CD1c-positive myeloid dendritic cell (primary cell): ENCODE results near the gene TUBB3.

Source experiments
- DNase-seq: peaks from one replicate; pipeline ENCODE4 v3.0.0-alpha.2; 2016; ENCODE audit errors: extremely low spot score

Gene TUBB3

DNA sequence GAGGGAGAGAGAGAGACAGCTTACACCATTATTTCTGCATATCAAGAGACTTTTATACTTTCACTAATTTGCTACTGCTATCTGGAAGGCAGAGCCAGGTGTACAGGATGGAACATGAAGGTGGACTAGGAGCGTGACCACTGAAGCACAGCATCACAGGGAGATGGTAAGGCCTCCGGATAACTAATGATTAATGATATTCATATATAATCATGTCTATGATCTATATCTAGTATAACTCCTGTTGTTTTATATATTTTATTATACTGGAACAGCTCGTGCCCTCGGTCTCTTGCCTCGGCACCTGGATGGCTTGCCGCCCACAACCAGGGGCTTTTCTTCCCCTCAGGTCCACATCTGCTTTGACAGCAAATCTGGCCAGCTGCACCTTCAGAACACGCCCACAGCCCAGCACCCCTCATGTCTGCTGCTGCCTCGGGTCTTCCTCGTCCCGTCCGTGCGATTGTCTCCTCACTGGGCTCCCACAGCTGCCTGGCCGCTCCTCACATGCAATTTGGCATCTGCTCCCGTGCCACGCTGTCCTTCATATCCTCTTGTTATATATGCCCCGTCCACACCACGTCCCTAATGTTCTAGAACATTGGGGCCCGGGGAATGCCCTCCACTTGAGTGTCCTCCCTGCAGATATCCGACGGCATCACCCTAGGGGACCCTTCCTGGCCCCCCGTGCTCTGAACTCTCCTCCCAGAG is 15.2 kb downstream of the TUBB3 start:
- DNase-seq = no peak

GRCh38 chr16:89944773-89945172 is 21.6 kb downstream of the TUBB3 start:
- DNase-seq = peak; percentile 52

DNA sequence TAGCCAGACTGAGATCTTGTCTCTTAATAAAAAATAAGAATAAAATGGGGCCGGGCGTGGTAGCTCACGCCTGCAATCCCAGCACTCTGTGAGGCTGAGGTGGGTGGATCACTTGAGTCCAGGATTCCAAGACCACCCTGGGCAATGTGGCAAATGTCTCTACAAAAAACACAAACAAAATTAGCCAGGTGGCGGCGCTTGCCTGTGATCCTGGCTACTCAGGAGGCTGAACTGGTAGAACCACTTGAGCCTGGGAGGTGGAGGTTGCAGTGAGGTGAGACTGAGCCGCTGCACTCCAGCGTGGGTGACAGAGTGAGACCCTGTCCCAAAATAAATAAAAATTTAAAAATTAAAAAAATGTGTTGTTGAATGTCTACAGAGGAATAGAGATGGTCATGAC is 22.5 kb downstream of the TUBB3 start:
- no peak for DNase-seq

GRCh38 chr16:89946515-89946914 is 23.4 kb downstream of the TUBB3 start:
- DNase-seq = no peak

GRCh38 chr16:89949121-89949742 is 26.1 kb downstream of the TUBB3 start:
- DNase-seq = no peak

DNA sequence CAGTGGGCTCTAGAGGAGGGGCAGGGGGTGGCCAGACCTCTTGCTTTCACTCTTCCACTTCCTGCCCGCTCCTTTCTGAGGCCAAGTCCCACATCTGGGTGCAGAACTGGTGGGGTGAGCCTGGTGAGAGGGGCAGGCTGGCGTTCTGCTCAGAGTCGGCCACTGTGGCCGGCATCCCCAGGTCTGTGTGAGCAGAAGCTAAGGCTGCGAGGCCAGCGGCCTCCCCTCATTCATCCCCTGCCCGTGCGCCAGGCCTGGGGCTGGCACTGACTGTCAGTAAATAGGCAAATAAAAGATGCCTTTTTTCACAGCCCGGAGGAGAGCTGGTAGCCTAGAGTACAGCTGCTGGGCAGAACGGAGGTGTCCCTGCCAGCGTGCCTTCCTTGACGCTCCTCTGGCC is 26.6 kb downstream of the TUBB3 start:
- DNase-seq = no peak

DNA sequence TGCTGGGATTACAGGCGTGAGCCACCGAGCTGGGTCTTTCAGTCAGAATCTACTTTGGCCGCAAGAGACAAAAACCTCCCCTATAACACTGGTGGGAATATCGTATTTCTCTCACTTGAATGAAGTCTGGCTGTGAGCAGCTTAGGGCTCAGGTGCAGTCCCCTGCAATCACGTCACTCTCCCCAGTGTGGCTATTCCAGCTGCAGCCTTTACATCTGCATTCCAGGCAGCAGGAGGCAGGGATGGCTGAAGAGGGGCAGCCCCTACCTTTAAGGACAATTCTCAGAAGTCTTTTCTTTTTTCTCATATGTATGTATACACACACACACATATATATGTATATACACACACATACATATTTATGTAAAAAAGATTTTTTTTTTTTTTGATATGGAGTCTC is 28.4 kb downstream of the TUBB3 start:
- DNase-seq = no peak

GRCh38 chr16:89952049-89952448 is 28.9 kb downstream of the TUBB3 start:
- DNase-seq = no peak

DNA sequence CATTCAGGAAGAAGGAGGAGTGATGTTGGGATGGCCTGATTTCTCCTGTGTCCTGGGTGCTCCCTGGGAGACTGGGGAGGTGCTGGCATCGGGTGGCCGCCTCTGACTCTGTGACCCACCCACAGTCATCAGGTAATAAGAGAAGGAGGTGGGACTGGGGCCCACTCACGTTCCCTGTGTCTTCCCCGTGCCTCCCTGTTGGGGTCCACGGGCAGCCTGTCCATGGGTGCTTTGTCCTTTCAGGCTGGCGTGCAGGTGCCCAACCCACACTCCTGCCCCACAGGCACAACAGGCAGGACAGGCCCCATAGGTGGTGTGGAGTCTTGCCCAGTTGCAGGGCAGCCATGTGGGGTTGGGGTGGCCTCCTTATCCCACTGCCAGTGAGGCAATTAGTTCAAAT is 29.4 kb downstream of the TUBB3 start:
- no peak for DNase-seq

- DNase-seq = no peak
These were observed 30.7 kb downstream of the TUBB3 start for GRCh38 chr16:89953671-89954406.

- DNase-seq = no peak
These were observed 31.3 kb downstream of the TUBB3 start for GRCh38 chr16:89954462-89954861.

DNA sequence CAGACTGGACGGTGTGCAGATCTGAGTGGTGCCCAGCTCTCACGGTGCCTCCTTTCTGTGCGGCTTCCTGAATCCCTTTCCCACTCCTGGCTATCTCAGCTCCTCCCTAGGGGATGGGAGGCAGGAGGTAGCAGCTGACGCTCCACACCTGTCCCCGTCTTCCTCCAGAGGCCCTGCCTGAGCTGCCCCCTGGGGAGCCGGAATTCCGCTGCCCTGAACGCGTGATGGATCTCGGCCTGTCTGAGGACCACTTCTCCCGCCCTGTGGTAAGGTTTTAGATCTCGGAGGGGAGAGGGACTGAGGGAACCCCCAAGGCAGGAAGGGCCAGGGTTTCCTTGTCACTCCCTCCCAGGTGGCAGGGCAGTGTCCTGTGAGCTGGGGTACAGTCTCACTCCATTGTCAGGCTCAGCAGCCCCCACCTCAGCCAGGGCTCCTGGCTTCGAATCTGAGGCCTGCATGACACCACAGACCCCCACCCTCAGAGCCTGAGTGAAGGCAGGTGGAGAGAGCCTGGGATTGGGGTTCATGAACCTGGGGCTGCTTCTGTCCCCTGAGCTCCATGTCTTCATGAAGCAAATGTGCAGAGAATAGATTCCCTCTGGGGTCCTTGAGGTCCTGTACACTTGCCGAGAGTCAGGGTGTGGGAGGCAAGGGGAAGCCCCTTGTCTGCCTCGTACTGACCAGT is 32.0 kb downstream of the TUBB3 start:
- DNase-seq = no peak

- DNase-seq = peak; percentile 81
These were observed 33.5 kb downstream of the TUBB3 start for GRCh38 chr16:89956505-89957215.

DNA sequence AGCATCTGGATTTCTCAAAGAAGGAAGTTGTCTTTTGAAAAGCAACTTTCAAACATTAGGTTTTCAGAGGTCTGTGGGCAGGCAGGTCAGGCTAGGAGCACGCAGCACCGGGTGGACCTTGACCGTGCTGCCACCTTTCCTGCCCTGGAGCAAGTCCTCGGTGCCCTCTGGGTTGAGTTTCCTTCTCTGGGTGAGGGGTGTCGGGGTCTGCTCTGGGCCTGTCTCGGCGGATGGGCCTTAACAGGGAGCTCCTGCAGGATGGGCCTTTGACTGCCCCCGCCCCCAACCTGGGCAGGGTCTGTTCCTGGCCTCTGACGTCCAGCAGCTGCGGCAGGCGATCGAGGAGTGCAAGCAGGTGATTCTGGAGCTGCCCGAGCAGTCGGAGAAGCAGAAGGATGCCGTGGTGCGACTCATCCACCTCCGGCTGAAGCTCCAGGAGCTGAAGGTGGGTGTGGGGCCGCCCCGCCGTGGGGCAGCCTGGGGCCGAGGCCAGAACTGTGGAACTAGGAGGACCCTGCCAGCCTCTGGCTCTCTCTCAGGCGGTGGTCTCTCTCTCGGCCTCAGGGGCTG is 34.2 kb downstream of the TUBB3 start:
- no peak for DNase-seq

- peak; percentile 77 for DNase-seq
These were observed 34.9 kb downstream of the TUBB3 start for GRCh38 chr16:89958068-89958467.

- DNase-seq = no peak
These were observed 35.5 kb downstream of the TUBB3 start for GRCh38 chr16:89958596-89958995.

GRCh38 chr16:89960966-89961365 is 37.8 kb downstream of the TUBB3 start:
- no peak for DNase-seq

DNA sequence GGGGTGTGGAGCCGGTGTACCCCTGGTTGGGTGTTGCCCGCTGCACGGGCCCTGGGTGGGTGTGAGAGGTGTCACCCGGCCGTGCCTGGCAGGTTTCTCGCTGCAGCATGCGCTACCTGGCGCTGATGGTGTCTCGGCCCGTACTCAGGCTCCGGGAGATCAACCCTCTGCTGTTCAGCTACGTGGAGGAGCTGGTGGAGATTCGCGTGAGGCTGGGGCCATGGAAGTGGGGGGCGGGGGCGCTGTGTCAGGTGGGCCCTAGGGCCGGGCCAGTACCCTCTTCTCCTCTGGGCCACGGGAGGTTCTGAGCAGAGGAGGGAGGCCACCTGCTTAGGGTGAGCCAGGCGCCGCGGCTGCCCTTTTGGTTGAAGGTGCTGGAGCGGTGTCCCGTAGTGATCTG is 38.8 kb downstream of the TUBB3 start:
- no peak for DNase-seq

- no peak for DNase-seq
These were observed 39.8 kb downstream of the TUBB3 start for GRCh38 chr16:89962754-89963498.

DNA sequence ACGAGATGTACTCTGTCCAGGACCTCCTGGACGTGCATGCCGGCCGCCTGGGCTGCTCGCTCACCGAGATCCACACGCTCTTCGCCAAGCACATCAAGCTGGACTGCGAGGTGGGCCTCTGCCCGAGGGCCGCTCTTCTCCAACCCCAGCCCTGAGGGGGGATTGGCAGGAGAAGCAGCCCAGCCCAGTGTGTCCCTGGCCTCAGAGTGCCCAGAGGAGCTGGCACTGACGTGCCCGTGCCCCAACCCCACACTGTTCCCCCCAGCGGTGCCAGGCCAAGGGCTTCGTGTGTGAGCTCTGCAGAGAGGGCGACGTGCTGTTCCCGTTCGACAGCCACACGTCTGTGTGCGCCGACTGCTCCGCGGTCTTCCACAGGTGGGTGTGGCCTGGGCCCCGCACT is 41.1 kb downstream of the TUBB3 start:
- DNase-seq = no peak
